HepG2 (cell line): ENCODE measurements around the gene DOLK. TPM values are rescaled to one million over a fixed set of nuclear protein-coding genes. Genes with fewer than 3 reads are reported as not detected.

Source experiments
- BHLHE40 ChIP-seq: IDR thresholded peaks from 2 replicates; pipeline ENCODE4 v1.6.1; 2011; ENCODE audit warnings: low read length, improper control_type of control experiment
- CREB1 ChIP-seq, 2 experiments: fragments of 450-650 bp in 1 of 2; IDR thresholded peaks; 2 replicates each; pipeline ENCODE4 v1.6.1; 2016 to 2017; ENCODE audit warnings: control low read depth in 1 of 2, mild to moderate bottlenecking in 1 of 2, missing compliant biosample characterization in 1 of 2, missing genetic modification characterization in 1 of 2
- FOXK1 ChIP-seq: sonication (generic); formaldehyde crosslinking; IDR thresholded peaks from 2 replicates; pipeline ENCODE4 v1.4.0; 2020; ENCODE audit warnings: low read depth, missing genetic modification reagents, borderline replicate concordance
- GMEB1 ChIP-seq: sonication (generic); formaldehyde crosslinking; IDR thresholded peaks from 2 replicates; pipeline ENCODE4 v1.5.1; 2020; ENCODE audit warnings: missing genetic modification reagents, mild to moderate bottlenecking, borderline replicate concordance
- HIVEP1 ChIP-seq: sonication (generic); formaldehyde crosslinking; IDR thresholded peaks from 2 replicates; pipeline ENCODE4 v1.4.0; 2020; ENCODE audit warnings: mild to moderate bottlenecking, missing genetic modification reagents
- HOXA5 ChIP-seq: sonication (generic); formaldehyde crosslinking; IDR thresholded peaks from 2 replicates; pipeline ENCODE4 v1.4.0; 2020; ENCODE audit warnings: missing genetic modification reagents
- KLF12 ChIP-seq: sonication (generic); formaldehyde crosslinking; IDR thresholded peaks from 2 replicates; pipeline ENCODE4 v1.4.0; 2020; ENCODE audit warnings: missing genetic modification reagents, borderline replicate concordance
- MED1 ChIP-seq: sonication (generic); formaldehyde crosslinking; IDR thresholded peaks from 2 replicates; pipeline ENCODE4 v1.4.0; 2020; ENCODE audit warnings: missing genetic modification reagents
- NAIF1 ChIP-seq: sonication (generic); formaldehyde crosslinking; IDR thresholded peaks from 2 replicates; pipeline ENCODE4 v1.5.0; 2020; ENCODE audit warnings: mild to moderate bottlenecking, missing genetic modification reagents, borderline replicate concordance
- PCBP1 ChIP-seq: fragments of 200-400 bp; formaldehyde crosslinking; IDR thresholded peaks from 2 replicates; pipeline ENCODE4 v1.6.1; 2017; ENCODE audit warnings: mild to moderate bottlenecking, low read depth, low read length, borderline replicate concordance
- POGZ ChIP-seq: sonication (generic); formaldehyde crosslinking; IDR thresholded peaks from 2 replicates; pipeline ENCODE4 v1.4.0; 2020; ENCODE audit warnings: mild to moderate bottlenecking, missing genetic modification reagents
- SALL1 ChIP-seq: sonication (generic); formaldehyde crosslinking; IDR thresholded peaks from 2 replicates; pipeline ENCODE4 v1.8.0; 2022; ENCODE audit warnings: mild to moderate bottlenecking, missing genetic modification reagents
- SETDB1 ChIP-seq: sonication (generic); formaldehyde crosslinking; IDR thresholded peaks from 2 replicates; pipeline ENCODE4 v1.5.1; 2020; ENCODE audit warnings: missing genetic modification reagents, mild to moderate bottlenecking, borderline replicate concordance
- SMAD1 ChIP-seq: sonication (generic); formaldehyde crosslinking; IDR thresholded peaks from 2 replicates; pipeline ENCODE4 v1.4.0; 2020; ENCODE audit warnings: missing genetic modification reagents, low read depth, mild to moderate bottlenecking, borderline replicate concordance
- SSRP1 ChIP-seq: IDR thresholded peaks from 2 replicates; pipeline ENCODE4 v1.6.1; 2016; ENCODE audit warnings: control low read depth
- SYNCRIP ChIP-seq: fragments of 200-400 bp; formaldehyde crosslinking; IDR thresholded peaks from 2 replicates; pipeline ENCODE4 v1.6.1; 2018; ENCODE audit warnings: mild to moderate bottlenecking, low read depth, low read length; ENCODE audit not compliant: insufficient read depth
- ZBTB1 ChIP-seq: sonication (generic); formaldehyde crosslinking; IDR thresholded peaks from 2 replicates; pipeline ENCODE4 v1.4.0; 2020; ENCODE audit warnings: missing genetic modification reagents, borderline replicate concordance
- ZFP36L2 ChIP-seq: sonication (generic); formaldehyde crosslinking; IDR thresholded peaks from 2 replicates; pipeline ENCODE4 v1.4.0; 2020; ENCODE audit warnings: missing genetic modification reagents
- ZIK1 ChIP-seq: sonication (generic); formaldehyde crosslinking; IDR thresholded peaks from 2 replicates; pipeline ENCODE4 v1.5.0; 2020; ENCODE audit warnings: mild to moderate bottlenecking, low read depth, missing genetic modification reagents, borderline replicate concordance
- ZNF180 ChIP-seq: sonication (generic); formaldehyde crosslinking; IDR thresholded peaks from 2 replicates; pipeline ENCODE4 v1.4.0; 2020; ENCODE audit warnings: low read depth, missing genetic modification reagents, borderline replicate concordance
- ZNF251 ChIP-seq: sonication (generic); formaldehyde crosslinking; IDR thresholded peaks from 2 replicates; pipeline ENCODE4 v1.9.0; 2021; ENCODE audit warnings: mild to moderate bottlenecking, missing genetic modification reagents
- ZNF367 ChIP-seq: sonication (generic); formaldehyde crosslinking; IDR thresholded peaks from 2 replicates; pipeline ENCODE4 v1.4.0; 2020; ENCODE audit warnings: missing genetic modification reagents, borderline replicate concordance
- ZNF550 ChIP-seq: sonication (generic); formaldehyde crosslinking; IDR thresholded peaks from 2 replicates; pipeline ENCODE4 v1.4.0; 2020; ENCODE audit warnings: mild to moderate bottlenecking, missing genetic modification reagents, borderline replicate concordance
- ZNF563 ChIP-seq: sonication (generic); formaldehyde crosslinking; IDR thresholded peaks from 2 replicates; pipeline ENCODE4 v1.8.0; 2022; ENCODE audit warnings: mild to moderate bottlenecking, moderate library complexity, missing genetic modification reagents
- polyA plus RNA-seq, 8 experiments: library from polyadenylated mRNA; depleted of rRNA in 3 of 8; stranded (reverse) in 7 of 8; unstranded in 1 of 8; fragments of >200 nt; fragmentation: Illumina TruSeq in 4 of 8; extraction: Trizol in 4 of 8; gene quantifications; 2 replicates each; pipeline versions ENCODE4 v1.2.1 to v1.2.3, GENCODE V29; 2011 to 2016; ENCODE audit warnings: low read depth in 4 of 8, missing spikeins in 1 of 8, mixed read lengths in 1 of 8; ENCODE audit not compliant: insufficient read depth in 1 of 8
- total RNA-seq, 5 experiments: library from RNA; depleted of rRNA; stranded (reverse); fragments of >200 nt; fragmentation: Illumina TruSeq; extraction: Trizol; gene quantifications; 2 replicates each; pipeline ENCODE4 v1.2.3, GENCODE V29; 2016; ENCODE audit warnings: low read depth in 1 of 5
- TF ChIP-seq, protein P1 (sequence below): sonication (generic); formaldehyde crosslinking; IDR thresholded peaks from 2 replicates; pipeline ENCODE4 v1.4.0; 2020; ENCODE audit warnings: missing genetic modification reagents
- TF ChIP-seq, protein P2 (sequence below): sonication (generic); formaldehyde crosslinking; IDR thresholded peaks from 2 replicates; pipeline ENCODE4 v1.8.1; 2023; ENCODE audit warnings: mild to moderate bottlenecking, moderate library complexity, missing genetic modification reagents
- TF ChIP-seq, protein P3 (sequence below): sonication (generic); formaldehyde crosslinking; IDR thresholded peaks from 2 replicates; pipeline ENCODE4 v1.5.0; 2020; ENCODE audit warnings: missing genetic modification reagents

Gene DOLK
- total and polyA plus RNA-seq, 2 of the 13 experiments (the other 11 are each of a cell fraction or from before 2014, with no cell fraction given), result 15.4 to 18.7 TPM

- TF ChIP-seq, protein P1, sequence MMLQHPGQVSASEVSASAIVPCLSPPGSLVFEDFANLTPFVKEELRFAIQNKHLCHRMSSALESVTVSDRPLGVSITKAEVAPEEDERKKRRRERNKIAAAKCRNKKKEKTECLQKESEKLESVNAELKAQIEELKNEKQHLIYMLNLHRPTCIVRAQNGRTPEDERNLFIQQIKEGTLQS (CRISPR knock-in tag), result peak; percentile 31; the same call in 1 of the 2 replicates
- TF ChIP-seq MED1 (CRISPR knock-in tag) (no peak), GMEB1 (CRISPR knock-in tag) (no peak), SETDB1 (CRISPR knock-in tag) (no peak), SYNCRIP (no peak), NAIF1 (CRISPR knock-in tag) (no peak), SMAD1 (CRISPR knock-in tag) (no peak), POGZ (no peak), ZBTB1 (CRISPR knock-in tag) (no peak), ZNF251 (CRISPR knock-in tag) (no peak), KLF12 (CRISPR knock-in tag) (no peak), PCBP1 (no peak), SALL1 (CRISPR knock-in tag) (0 out of 2 replicates have a peak, but pooled peaks have one; percentile 14), ZNF367 (no peak), FOXK1 (CRISPR knock-in tag) (no peak), HIVEP1 (CRISPR knock-in tag) (no peak), ZNF180 (CRISPR knock-in tag) (no peak), HOXA5 (CRISPR knock-in tag) (no peak), ZNF550 (no peak), CREB1 (IDR thresholded peaks at IDR 0.05) (no peak), CREB1 (CRISPR knock-in tag; IDR thresholded peaks at IDR 0.05) (no peak), SSRP1 (CRISPR knock-in tag) (no peak), ZNF563 (no peak), BHLHE40 (no peak), ZIK1 (CRISPR knock-in tag) (no peak), ZFP36L2 (no peak)
- TF ChIP-seq, protein P2, sequence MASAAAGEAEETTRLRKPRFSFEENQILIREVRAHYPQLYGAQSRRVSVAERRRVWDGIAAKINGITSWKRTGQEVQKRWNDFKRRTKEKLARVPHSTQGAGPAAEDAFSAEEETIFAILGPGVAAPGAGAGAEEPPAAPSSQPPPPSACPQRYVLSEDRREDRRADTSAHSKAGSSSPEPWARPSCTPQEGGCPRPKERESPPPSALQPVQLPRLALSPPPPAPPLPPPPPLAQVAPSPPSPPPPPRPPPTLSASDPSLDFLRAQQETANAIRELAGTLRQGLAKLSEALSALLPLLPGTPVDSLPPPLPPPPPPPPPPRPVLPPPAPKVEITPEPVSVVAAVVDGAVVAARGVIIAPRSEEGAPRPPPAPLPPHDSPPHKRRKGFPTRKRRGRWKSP (CRISPR knock-in tag), result no peak
- TF ChIP-seq, protein P3, sequence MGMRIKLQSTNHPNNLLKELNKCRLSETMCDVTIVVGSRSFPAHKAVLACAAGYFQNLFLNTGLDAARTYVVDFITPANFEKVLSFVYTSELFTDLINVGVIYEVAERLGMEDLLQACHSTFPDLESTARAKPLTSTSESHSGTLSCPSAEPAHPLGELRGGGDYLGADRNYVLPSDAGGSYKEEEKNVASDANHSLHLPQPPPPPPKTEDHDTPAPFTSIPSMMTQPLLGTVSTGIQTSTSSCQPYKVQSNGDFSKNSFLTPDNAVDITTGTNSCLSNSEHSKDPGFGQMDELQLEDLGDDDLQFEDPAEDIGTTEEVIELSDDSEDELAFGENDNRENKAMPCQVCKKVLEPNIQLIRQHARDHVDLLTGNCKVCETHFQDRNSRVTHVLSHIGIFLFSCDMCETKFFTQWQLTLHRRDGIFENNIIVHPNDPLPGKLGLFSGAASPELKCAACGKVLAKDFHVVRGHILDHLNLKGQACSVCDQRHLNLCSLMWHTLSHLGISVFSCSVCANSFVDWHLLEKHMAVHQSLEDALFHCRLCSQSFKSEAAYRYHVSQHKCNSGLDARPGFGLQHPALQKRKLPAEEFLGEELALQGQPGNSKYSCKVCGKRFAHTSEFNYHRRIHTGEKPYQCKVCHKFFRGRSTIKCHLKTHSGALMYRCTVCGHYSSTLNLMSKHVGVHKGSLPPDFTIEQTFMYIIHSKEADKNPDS (CRISPR knock-in tag), result no peak
Observed at GRCh38 chr9:128912270-128912853, 35.0 kb downstream of the DOLK start (continued).
